ENCODE results near the gene SMYD3.

- TF ChIP-seq CTCF (IDR thresholded peaks at IDR 0.05) (no peak), POLR2A (IDR thresholded peaks at IDR 0.05) (no peak)
Observed at GRCh38 chr1:246515390-246516005, 8.4 kb upstream of the SMYD3 start.
